NCI-H1105 treated with DMSO at 0.1 percent for 48 hours (cell line): ENCODE results near the gene ARHGAP15.
A peak's percentile ranks its signal among the peaks of the same experiment; 100 is the strongest.

Experiments
- DNase-seq: peaks from one replicate; lab custom pipeline; 2025; lab: John Stamatoyannopoulos, UW

ARHGAP15 gene

DNA sequence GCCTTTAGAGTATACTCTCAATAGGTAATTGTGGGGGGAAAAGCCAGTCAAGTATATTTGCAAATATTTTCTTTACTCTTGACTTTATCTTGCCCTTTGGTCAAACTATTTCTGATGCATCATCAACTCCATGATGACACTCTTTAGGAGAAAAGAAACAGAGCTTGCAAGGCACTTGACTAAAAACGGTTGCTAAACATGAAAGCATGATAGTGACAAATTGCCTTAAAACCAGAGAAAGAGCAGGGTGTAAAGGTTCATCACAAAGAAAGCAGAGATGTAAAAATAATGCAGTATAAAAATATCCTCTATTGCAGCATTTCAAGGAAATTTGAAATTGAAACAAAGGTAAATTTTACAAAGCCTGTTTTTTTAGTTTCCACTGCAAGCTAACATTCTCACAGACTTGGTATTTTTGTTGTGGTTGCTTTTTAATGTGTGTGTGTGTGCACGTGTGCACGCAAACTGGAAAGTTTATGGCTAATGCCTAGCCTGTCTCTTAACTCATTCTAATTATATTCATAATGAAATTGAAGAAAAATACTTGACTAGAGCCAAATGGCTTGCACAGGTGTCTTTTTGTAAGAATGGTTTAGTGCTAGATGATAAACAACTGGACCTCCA, 503.6 kb downstream of the ARHGAP15 start:
- peak; percentile 25 for DNase-seq

DNA sequence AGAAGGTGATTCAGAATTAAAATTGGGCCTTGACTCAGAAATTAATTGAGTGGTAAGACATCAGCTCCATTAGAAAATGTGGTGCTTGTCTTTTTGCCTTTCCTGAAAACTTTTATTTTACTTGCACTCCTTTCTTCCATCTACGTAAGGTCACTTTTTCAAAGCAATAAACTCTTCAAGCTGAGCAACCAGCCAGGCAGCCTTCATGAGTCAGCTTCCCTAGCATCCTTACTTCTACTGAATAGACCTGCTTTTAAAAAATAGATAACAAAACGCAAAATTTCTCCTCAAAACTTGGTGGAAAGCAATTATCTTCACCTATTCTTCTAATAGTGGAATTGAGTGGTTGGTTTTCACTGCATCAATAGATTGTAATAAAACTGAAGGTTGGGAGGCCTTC, 504.2 kb downstream of the ARHGAP15 start:
- DNase-seq: no peak

DNA sequence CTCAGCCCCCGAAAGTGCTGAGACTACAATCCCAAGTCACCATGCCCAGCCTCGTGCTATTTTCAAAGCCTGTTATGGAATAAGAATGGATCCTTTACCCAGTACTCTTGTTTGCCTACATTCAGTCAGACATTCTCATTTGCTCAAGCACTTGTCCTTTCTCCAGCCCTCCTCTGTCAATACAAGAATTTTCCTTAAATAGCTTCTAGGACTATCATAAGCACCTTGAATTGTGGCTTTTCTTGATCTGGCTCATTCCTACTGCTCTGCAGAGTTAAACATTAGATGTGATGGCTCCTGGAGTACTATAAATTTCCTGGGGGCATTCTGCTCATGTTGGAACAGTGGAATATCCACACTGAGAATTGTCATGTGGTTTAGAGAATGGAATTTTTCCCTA, 506.1 kb downstream of the ARHGAP15 start:
- no peak for DNase-seq

DNA sequence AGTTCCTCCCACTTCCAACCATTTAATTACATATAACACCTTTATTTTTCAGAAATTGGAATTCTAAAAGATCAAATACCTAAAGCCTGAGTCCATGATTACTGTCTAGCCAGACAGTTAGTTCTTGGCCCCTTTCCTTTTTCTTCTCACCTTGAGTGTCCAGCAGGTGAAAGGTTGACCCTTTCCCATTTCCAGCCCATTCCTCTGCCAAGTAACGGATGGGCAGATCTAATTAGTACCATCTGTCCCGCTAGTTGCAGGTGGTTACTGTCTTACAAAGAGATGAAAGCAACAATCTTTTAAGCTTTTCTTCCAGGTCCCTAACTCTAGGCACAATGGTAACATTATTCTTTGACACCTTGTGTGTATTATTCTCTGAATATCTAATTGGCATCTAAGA, 506.7 kb downstream of the ARHGAP15 start:
- no peak for DNase-seq

DNA sequence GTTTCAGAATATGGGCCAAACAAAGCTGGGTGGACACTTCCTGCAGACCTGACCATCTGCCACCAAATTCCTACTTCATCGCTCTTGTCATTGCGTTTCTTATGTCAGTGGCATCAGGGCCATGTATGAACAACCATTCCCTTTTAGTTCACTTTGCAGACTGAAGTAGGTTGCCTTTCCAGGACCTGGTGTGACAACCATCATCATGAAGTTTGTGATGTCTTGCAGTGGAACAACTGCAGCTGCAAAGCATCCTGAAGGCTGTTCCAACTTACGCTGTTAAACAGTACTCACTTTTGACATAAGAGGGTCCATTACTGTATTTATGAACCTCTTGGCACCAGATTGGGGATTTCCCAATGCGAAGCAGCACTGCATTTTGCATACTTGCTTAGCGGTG, 511.6 kb downstream of the ARHGAP15 start:
- no peak for DNase-seq

DNA sequence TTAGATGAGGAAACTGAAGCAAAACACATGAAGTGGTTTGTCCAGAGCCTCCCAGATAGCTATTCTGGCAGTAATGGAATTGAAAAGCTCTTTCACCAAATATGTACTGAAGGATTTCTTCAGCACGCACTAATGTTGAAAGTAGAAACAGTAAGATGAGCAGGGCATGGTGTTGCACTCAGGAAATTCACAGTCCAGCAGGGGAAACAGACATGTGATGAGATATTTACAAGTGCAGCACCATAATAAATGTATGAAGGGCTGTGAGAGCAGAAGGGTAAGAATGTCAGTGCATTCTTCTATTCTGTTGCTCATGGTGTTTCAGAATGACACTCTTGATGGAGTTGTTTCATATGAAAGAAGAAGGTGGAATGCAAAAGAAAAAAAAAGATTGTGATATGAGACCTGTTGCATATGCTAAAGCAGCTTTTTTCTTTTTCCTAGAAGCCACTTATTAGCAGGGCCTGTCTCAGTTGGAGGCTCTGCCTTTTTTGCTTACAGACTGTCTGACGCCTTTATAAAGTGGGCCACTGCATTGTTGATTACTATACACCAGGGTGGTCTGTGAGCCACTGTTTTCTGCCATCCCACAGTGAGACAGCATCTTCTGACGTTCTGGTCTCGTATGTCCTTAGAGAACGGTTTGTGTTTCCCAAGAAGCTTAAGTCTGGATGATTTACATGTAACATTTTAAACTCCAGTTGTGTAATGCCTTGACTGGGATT, 516.9 kb downstream of the ARHGAP15 start:
- no peak for DNase-seq

DNA sequence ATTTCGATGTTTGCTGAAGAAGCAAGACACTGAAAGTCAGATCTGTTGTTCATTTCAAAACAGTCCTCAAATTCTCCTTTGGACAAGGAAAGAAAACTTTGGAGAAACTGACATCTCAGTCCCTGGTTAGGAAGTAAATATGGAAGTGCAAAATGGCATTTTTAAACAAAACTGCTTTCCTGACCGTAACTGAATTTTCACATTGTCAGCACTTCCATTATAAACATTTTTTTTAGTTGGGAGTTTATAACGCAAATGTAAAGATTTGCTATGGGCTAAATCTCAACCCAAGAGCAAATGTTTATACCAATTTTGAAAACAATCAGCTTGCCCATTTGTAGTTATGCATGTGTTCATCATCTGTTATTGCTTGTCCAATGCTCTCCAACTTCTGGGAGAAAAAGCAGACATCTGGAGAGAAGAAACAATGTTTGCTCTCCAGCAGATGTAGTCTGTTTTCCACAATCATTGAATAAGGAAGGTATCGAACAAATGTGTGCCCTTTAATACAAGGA, 520.1 kb downstream of the ARHGAP15 start:
- no peak for DNase-seq

DNA sequence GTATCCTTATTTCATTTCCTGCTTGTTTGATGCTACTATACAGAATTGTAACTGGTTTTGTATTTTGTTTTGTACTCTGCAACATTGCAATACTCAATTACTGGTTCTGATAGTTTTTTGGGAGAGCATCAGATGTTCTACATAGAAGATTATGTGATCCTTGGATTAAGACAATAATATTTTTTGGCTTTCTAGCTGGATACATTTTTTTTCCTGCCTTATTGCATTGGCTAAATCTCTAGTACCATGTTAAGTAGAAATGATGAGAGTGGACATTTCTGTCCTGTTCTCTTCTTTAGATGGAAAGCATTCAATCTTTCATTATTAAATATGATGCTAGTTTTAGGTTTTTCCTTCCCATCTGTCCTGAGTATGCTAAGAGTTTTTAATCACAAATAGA, 523.5 kb downstream of the ARHGAP15 start:
- DNase-seq: no peak

DNA sequence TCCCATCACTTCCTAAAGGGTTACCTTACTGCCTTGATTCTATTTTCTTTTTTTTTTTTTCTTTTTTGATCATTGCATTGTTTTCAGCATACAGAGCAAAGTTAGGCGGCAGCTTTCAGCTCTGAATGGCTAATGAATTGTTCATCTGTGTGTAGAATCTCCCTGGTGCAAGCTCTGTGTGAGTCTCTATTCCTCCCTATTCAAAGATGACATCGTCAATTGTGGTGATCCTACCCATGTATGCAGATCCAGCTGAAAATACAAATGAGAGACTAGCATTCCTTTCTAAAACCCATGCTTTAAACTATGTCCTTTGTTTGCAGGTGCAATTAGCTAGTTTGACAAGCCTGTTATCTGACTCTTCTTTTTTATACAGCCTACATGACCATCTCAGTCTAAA, 539.0 kb downstream of the ARHGAP15 start:
- DNase-seq: no peak

DNA sequence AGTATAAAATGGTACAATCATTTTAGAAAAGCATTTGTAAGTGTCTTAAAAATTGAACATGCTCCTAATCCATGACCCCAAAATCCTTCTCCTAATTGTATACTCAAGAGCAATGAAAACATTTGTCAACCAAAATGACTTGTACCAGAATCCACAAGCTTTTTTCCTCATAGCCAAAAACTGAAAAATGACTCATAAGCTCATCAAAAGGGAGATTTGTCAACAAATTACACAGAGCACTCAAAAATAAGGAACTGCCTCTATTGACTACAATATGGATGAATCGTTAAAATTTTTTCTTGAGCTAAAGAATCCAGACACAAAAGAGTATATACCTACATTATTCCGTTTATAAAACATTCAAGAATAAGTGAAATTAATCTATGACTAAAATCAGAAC, 544.8 kb downstream of the ARHGAP15 start:
- no peak for DNase-seq

DNA sequence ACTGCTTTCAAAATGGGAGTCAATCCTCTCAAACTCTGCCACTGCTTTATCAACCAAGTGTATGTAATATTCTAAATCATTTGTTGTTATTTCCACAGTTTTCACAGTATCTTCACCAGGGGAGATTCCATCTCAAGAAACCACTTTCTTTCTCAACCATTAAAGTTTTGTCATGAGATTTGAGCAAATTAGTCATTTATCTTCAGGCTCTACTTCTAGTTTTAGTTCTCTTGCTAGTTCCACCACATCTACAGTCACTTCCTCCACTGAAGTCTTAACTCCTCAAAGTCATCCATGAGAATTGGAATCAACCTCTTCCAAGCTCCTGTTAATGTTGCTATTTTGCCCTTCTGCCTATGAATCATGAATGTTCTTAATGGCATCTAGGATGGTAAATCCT, 545.8 kb downstream of the ARHGAP15 start:
- DNase-seq: no peak

DNA sequence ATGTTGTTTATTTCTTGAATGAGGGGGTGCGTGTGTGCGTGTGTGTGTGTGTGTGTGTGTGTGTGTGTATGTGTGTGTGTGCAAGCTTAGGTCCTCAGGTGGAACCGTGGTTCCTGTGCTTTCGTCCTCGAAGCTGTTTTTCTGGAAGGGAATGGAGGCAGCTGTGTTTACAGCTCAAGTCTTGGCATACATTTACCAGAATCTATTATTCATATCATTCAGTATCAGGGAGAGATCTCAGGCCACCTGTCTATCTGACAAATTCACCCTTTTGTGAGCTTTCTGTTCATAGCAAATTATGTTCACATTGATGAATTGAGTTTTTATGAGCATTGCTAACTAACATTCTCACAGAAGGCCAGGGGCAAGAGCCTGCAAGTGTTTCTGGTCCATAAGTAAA, 550.4 kb downstream of the ARHGAP15 start:
- peak; percentile 95 for DNase-seq

DNA sequence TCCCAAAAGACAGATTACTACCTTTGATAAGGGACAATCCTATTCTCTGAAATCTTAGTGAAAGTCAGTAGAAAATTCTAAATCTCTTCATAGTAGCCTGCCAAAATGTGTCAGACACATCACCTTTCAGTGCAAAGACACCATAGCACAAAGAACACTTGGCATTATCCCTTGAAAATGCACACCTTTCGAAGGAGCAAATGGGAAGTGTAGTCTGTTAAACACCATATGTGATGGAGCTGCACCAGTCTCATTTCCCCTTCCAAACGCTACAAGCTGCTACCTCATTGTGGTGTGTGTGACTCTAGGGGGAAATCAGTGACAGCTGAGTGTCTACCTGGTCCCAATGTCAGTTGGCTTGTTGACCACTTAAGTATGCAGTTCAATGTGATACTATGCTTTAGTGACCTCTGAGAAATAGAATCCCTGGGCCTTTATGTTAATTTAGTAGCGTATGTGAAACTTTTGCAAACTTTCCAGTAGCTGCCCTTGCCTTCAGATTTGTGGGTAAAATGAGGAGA, 551.7 kb downstream of the ARHGAP15 start:
- DNase-seq: no peak

DNA sequence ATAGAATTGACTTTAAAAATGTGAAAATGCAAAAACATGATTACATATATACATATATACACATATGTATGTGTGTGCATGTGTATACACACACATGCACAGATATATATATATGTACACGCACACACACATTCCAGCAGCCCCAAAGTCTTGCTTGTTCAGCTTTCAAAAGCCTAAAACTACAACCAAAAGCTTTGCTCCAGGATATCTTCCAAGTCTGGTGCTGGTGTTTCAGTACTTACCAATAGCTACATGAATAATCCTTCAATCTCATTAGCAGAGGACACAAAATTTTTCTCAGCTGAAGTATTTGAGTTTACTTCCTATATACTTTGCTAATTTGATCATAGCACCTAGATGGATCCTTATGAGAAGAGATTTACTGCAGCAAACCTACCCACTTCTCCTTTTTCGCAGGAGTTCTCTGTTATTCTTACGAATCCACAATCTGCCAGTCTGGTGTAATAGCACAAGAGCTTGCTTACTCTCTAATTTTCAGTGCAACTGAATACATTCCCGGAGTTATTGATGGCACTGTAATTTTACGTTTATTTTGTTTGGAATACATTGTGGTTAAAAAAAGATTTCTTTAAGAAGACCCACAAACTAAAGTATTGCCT, 553.3 kb downstream of the ARHGAP15 start:
- DNase-seq: no peak

DNA sequence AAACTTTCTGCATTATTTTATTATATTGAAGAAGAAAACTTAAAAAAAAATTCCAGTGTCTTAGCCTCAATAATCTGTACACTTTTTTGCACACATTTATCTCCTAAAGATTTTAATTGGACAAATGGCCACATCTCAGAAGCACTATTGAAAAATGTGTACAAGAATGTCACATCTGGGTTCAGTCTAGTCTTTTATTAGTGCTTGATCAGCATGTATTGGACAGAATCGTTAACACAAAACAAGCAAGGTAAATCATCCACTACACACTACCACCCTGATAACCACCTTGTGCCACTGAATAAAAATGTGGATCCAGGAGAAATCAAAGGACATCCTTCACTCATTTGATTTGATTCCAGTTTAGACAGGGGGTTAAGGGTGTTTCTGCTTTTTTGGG, 554.8 kb downstream of the ARHGAP15 start:
- no peak for DNase-seq

DNA sequence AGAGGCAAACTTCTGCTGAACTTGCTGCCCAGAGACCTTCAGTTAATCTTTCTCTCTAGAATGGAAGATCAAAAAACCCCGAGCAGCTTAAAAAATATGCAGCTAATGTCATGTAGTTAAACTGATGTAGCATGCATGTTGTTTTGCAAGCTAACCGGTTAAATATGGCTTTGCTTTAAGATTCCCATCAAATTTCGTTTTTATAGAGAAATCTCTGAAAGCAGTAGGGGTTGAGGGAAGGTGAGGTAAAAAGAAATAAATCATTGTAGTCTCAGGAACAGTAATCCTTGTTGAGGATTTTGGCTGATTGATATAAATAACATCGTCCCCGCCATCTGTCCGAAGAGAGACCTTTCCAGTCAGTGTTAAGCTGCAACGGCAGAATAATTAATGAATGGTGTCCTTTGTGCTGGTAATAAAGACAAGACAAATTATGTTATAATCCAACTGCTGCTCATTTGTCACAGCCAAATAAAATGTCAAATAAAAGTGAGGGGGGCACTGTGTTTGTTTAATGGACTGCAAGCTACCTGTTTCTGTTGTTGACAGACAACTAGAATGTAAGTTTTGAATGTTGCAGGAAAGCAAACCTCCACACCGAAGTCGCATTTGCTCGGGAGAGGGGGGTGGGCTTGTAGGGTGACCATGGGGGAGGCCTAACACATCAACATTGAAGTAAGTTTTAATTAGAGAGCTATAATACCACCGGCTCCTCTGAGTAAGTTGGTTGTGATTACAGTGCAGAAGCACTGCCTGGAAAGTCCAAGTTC, 555.5 kb downstream of the ARHGAP15 start:
- peak; percentile 70 for DNase-seq

DNA sequence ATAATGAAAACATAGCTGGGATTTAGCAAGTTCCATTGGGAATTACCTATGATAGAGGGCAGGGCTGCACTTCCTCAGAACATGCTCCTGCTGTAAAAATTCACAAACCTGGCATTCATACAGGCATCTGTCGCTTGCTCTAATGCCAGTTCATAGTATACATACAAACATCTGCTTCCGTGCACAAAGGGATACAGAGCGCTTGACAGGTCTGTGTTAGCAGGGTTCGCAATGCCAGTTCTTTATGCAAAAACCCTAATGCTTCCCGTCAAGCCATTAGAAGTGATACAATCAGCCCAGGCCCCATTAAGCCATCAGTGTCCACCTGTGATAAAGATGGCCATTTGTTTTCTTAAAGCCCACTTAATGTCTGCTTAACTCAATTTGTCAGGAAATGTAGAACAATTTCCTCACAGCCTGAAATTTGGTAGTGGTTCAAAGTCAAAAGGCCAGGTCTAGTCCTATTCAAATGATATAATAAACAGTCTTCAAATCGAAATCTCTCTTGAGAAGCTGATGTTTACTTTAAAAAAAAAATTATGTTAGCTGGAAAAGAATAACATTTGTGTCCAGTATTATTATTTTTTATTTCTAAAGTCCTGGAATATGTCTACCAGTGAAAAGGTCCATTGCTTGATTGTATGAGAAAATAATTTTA, 556.3 kb downstream of the ARHGAP15 start:
- peak; percentile 77 for DNase-seq

DNA sequence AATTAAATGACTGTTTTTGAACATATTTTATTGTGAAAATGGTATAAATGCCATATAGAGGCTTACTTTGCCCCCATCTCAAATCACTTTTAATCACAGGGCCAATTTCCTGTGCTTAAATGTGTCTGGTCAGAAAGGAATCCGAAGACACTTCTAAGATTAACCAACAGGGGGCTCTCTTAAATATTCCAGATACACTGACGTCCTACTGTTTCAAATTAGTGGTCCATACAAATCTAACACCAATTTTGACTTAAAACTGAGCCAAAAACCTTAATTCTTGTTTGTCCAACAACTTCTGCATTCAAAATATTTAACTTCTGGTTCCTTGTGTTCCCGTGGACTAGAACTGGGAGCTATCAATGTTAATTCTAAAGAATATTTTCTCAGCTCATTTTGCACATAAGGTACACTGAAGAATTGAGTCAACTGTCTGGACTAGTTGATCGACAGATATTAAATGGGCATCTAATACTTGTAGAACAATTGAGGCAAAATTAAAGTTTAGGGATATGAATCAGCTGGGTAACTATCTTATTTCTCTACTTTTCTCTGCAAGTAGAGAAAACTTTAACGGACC, 557.5 kb downstream of the ARHGAP15 start:
- peak; percentile 6 for DNase-seq

DNA sequence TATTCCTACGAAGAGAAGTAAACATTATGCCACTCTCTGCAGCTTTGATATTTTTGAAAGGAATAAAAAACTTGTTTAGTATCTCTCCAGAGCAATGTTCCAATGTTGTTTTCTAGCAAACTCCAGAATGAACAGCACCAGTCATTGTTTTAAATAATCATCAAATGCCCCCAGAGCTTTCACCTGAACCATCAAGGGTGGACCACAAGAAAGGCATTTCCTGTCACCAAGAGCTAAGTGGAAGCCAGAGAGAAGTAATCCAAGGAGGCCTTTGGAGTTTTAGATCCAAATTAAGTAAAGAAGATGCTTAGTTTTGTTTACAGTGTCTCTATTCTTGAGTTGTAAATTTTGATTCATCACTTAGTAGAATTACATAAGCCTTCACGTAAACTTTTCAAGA, 559.0 kb downstream of the ARHGAP15 start:
- no peak for DNase-seq

DNA sequence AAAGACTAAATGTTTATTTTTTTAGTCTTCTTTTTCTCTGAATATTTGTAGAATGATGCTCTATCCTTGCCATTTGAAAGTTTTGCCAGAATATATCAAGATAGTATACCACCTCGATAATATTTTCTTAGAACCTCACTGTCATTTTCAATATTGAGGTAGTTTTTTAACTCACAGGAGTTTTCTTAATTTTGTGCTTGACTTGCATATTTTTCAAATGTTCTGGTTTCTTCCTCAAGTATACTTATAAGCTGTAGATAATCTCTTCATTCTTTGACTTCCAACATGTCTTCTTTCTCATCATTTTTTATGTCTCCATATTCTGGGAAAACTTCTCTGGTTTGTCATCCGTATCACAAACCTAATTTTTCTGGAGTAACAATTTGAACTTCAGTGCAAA, 559.6 kb downstream of the ARHGAP15 start:
- no peak for DNase-seq

DNA sequence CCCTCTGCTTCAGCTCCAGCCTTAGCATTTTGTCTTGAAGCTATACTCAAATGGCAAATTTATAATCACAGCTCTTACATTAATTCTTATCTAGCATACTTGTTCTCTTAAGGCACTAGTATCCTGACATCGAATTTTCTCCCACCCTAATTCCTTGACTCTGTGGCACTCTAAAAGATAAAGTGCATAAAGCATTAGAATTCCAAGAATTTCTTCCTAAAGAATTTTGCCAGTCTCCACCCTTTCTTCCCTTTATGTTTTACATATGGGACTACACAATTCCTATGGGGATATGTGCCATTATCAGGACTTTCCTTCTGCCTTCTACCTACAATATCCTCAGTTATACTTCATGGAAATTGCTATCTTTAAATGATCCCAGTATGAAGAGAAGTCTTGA, 560.3 kb downstream of the ARHGAP15 start:
- DNase-seq: no peak
